Measurements from ENCODE around the gene BAIAP2L1. TPM values are rescaled to one million over a fixed set of nuclear protein-coding genes. Genes with fewer than 3 reads are reported as not detected.

Gene BAIAP2L1
- total and polyA plus RNA-seq, 2 donors (not counting 3 experiments of a cell fraction or from before 2014, with no cell fraction given): 0.32 to 1.1 TPM

DNA sequence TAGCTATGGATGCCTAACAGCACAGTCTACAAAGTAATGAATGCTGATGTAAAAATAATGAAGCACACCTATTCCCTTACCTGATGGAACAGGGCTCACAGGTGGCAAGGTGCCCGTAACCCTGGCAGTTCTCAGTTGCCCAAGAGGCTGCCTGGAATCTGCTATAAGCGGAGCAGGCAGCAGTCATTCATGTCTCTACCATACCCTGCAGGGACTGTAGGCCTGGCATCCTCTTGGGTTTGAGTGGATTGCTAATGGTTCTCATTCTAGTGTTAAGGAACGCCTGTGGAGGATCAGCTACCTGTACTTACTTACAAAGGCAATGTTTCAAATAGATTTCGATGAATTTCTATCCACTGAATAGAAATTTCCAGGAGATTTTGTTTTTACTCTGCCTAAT is 38.4 kb downstream of the BAIAP2L1 start:
- no peaks in the 10 kb centered on the region for H4K20me1 ChIP-seq (replicated peaks; ENCODE audit: control insufficient read depth, extremely low read depth, insufficient read depth, low read length)
- H2AFZ ChIP-seq (ENCODE audit: low read depth, low read length): no peak overlapping the region
- intact Hi-C loops (cut with micrococcal nuclease) (no loop called here), dilution Hi-C loops (cut with MboI; ENCODE audit: extremely low pct_ligation_motif_present, low sequenced_read_pairs) (no loop called here)
- no peak overlapping the region for H3K27ac ChIP-seq (ENCODE audit: insufficient read depth, low read depth, low read length)
- no peak overlapping the region for H3K4me3 ChIP-seq (replicated peaks in 1 of 3; ENCODE audit: insufficient read depth in 1 of 3, low read depth in 1 of 3, low read length in 3 of 3)
- no peak overlapping the region for H3K4me2 ChIP-seq (ENCODE audit: insufficient read depth, low read length)
- ChIA-PET POLR2A (no interaction called here), CTCF (no interaction called here)
- no peaks in the 10 kb centered on the region for H3K79me2 ChIP-seq (ENCODE audit: control insufficient read depth, insufficient read depth, low read length)
- DNase-seq (ENCODE audit: low read depth, low spot score): no peak
- no TSS peak for BruUV-seq (replicated peaks)
- no peaks in the 10 kb centered on the region for H3K9me1 ChIP-seq (replicated peaks; ENCODE audit: control insufficient read depth, extremely low read depth, insufficient read depth, low read length)
- no peaks in the 10 kb centered on the region for H3K9me3 ChIP-seq (replicated peaks; ENCODE audit: control insufficient read depth, insufficient read depth, low read length)
- TF ChIP-seq, protein P1, sequence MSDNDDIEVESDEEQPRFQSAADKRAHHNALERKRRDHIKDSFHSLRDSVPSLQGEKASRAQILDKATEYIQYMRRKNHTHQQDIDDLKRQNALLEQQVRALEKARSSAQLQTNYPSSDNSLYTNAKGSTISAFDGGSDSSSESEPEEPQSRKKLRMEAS (IDR thresholded peaks at IDR 0.05; ENCODE audit: insufficient read depth, insufficient read length): no peak
- no peak for TF ChIP-seq POLR2AphosphoS5 (IDR thresholded peaks at IDR 0.05; ENCODE audit: insufficient read depth, low read depth, low read length)
- TF ChIP-seq, protein P2, sequence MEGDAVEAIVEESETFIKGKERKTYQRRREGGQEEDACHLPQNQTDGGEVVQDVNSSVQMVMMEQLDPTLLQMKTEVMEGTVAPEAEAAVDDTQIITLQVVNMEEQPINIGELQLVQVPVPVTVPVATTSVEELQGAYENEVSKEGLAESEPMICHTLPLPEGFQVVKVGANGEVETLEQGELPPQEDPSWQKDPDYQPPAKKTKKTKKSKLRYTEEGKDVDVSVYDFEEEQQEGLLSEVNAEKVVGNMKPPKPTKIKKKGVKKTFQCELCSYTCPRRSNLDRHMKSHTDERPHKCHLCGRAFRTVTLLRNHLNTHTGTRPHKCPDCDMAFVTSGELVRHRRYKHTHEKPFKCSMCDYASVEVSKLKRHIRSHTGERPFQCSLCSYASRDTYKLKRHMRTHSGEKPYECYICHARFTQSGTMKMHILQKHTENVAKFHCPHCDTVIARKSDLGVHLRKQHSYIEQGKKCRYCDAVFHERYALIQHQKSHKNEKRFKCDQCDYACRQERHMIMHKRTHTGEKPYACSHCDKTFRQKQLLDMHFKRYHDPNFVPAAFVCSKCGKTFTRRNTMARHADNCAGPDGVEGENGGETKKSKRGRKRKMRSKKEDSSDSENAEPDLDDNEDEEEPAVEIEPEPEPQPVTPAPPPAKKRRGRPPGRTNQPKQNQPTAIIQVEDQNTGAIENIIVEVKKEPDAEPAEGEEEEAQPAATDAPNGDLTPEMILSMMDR (IDR thresholded peaks at IDR 0.05; ENCODE audit: extremely low read depth in 1 of 2, insufficient read depth in 1 of 2, low read depth in 1 of 2, low read length in 2 of 2): no peak
- FAIRE-seq: no peak
- no peaks in the 10 kb centered on the region for H3K36me3 ChIP-seq (ENCODE audit: control insufficient read depth in 2 of 2, extremely low read depth in 1 of 2, insufficient read depth in 2 of 2, low read length in 2 of 2)
- H3K9ac ChIP-seq (replicated peaks; ENCODE audit: extremely low read depth, insufficient read depth, low read length): no peak overlapping the region
- peaks cover 11% of the 10 kb centered on the region for H3K4me1 ChIP-seq (ENCODE audit: control insufficient read depth, extremely low read depth, insufficient read depth, low read length)
- H3K27me3 ChIP-seq (ENCODE audit: control insufficient read depth in 2 of 2, insufficient read depth in 2 of 2, low read length in 2 of 2): no peaks in the 10 kb centered on the region

Measured in endothelial cell of umbilical vein (primary cell).